ENCODE results near the gene WDR86. TPM values are rescaled to one million over a fixed set of nuclear protein-coding genes. Genes with fewer than 3 reads are reported as not detected.

The WDR86 gene
- total and polyA plus RNA-seq, 2 of the 8 experiments (the other 6 are each of a cell fraction or from before 2014, with no cell fraction given) = 12.7 to 15.8 TPM

GRCh38 chr7:151366880-151367222 lies 43.0 kb downstream of the WDR86 start (continued):
- no peak for TF ChIP-seq TAF7 (optimal IDR thresholded peaks at IDR 0.05; ENCODE audit: borderline replicate concordance, low read depth, low read length)
- TF ChIP-seq SIRT6 (IDR thresholded peaks at IDR 0.05; ENCODE audit: low read length) = no peak
- TF ChIP-seq TCF12 (IDR thresholded peaks at IDR 0.05; ENCODE audit: low read depth, low read length) = no peak
- TF ChIP-seq GABPA (IDR thresholded peaks at IDR 0.05; ENCODE audit: borderline replicate concordance, insufficient read depth, low read length) = no peak
- TF ChIP-seq BCL11A (IDR thresholded peaks at IDR 0.05; ENCODE audit: low read depth in 2 of 2, low read length in 2 of 2) = no peak
- no peak for TF ChIP-seq SUZ12 (IDR thresholded peaks at IDR 0.05; ENCODE audit: low read length)
